Fibroblast of skin of left biceps (primary cell): ENCODE measurements around the gene ARMC9.
"Not testable (repeated sequence)": the region's sequence is repeated elsewhere in the genome, so short reads cannot be mapped to it uniquely, and the experiment has no call there.

Source experiments
- DNase-seq, 2 experiments: peaks; one replicate each; pipeline ENCODE4 v3.0.0-alpha.2; 2013; ENCODE audit warnings: low read depth in 2 of 2

ARMC9 gene

GRCh38 chr2:231360881-231361371 lies 162.5 kb downstream of the ARMC9 start:
- no peak for DNase-seq

- DNase-seq: no peak
Measured at GRCh38 chr2:231361701-231362554, 163.5 kb downstream of the ARMC9 start.

- no peak for DNase-seq
Measured at GRCh38 chr2:231362555-231363184, 164.2 kb downstream of the ARMC9 start.

- DNase-seq: no peak
Measured at GRCh38 chr2:231364061-231364460, 165.6 kb downstream of the ARMC9 start.

GRCh38 chr2:231364961-231365810 lies 166.8 kb downstream of the ARMC9 start:
- peak; percentile 19 to 38 for DNase-seq

- no peak for DNase-seq
Measured at GRCh38 chr2:231367178-231367577, 168.7 kb downstream of the ARMC9 start.

- no peak for DNase-seq
Measured at GRCh38 chr2:231369580-231370428, 171.4 kb downstream of the ARMC9 start.

GRCh38 chr2:231370429-231370748 lies 172.0 kb downstream of the ARMC9 start:
- no peak for DNase-seq

GRCh38 chr2:231370749-231371429 lies 172.5 kb downstream of the ARMC9 start:
- no peak for DNase-seq

- no peak for DNase-seq
Measured at GRCh38 chr2:231371430-231372054, 173.1 kb downstream of the ARMC9 start.

GRCh38 chr2:231372326-231372725 lies 173.9 kb downstream of the ARMC9 start:
- no peak for DNase-seq

- DNase-seq: no peak
Measured at GRCh38 chr2:231373184-231373583, 174.8 kb downstream of the ARMC9 start.

- DNase-seq: no peak
Measured at GRCh38 chr2:231373786-231374349, 175.4 kb downstream of the ARMC9 start.

- no peak for DNase-seq
Measured at GRCh38 chr2:231374771-231375170, 176.3 kb downstream of the ARMC9 start.

GRCh38 chr2:231375994-231376615 lies 177.7 kb downstream of the ARMC9 start:
- DNase-seq: not testable (repeated sequence)

- no peak for DNase-seq
Measured at GRCh38 chr2:231376857-231377256, 178.4 kb downstream of the ARMC9 start.

GRCh38 chr2:231378026-231378722 lies 179.7 kb downstream of the ARMC9 start:
- DNase-seq: no peak

- DNase-seq: no peak
Measured at GRCh38 chr2:231379266-231380215, 181.1 kb downstream of the ARMC9 start.
